CD4-positive, alpha-beta T cell (primary cell): Measurements from ENCODE around the gene SPOPL. TPM values are rescaled to one million over a fixed set of nuclear protein-coding genes. Genes with fewer than 3 reads are reported as not detected.
"Not testable (repeated sequence)": the region's sequence is repeated elsewhere in the genome, so short reads cannot be mapped to it uniquely, and the experiment has no call there.

ENCODE experiments used
- ATAC-seq: fragments of 200-7000 bp; cut with Tn5 transposase; one replicate; pipeline ENCODE4 v1.10.0; 2022; ENCODE audit warnings: mild to moderate bottlenecking; ENCODE audit not compliant: poor library complexity
- CTCF ChIA-PET: fragments of 350-600 bp; sonication (Branson Sonifier 250); formaldehyde crosslinking; loops from one replicate; lab custom pipeline; 2021; ENCODE audit warnings: antibody characterized with exemption, inconsistent platforms; lab: Charles Lee
- POLR2A ChIA-PET: fragments of 350-600 bp; sonication (Branson Sonifier 250); formaldehyde crosslinking; loops from one replicate; lab custom pipeline; 2021; ENCODE audit warnings: antibody characterized with exemption, inconsistent platforms; lab: Charles Lee
- DNase-seq, 14 experiments: peaks; one replicate each; pipeline ENCODE4 v3.0.0-alpha.2; 2013 to 2020; ENCODE audit warnings: mixed read lengths in 2 of 14
- H3K27ac ChIP-seq, 2 donors: one replicate each; pipeline versions ENCODE4 v1.5.1 to v1.7.0; 2013; ENCODE audit warnings: low read length in 2 of 2, low read depth in 1 of 2, mild to moderate bottlenecking in 1 of 2
- H3K27me3 ChIP-seq, 2 experiments: 1 replicate in 1 of 2; 2 replicates in 1 of 2; pipeline versions ENCODE4 v1.6.1 to v1.7.0; 2013; ENCODE audit warnings: low read length in 2 of 2, control low read depth in 1 of 2, mild to moderate bottlenecking in 1 of 2, moderate library complexity in 1 of 2; ENCODE audit not compliant: insufficient read depth in 2 of 2, control insufficient read depth in 1 of 2
- H3K36me3 ChIP-seq: one replicate; pipeline ENCODE4 v1.6.1; 2013; ENCODE audit warnings: low read length, control low read depth; ENCODE audit not compliant: insufficient read depth
- H3K4me1 ChIP-seq: one replicate; pipeline ENCODE4 v1.6.1; 2013; ENCODE audit warnings: low read length, control low read depth; ENCODE audit not compliant: insufficient read depth
- H3K4me3 ChIP-seq: one replicate; pipeline ENCODE4 v1.5.1; 2013; ENCODE audit warnings: mild to moderate bottlenecking, low read length, moderate library complexity
- H3K9me3 ChIP-seq, 2 experiments: 1 replicate in 1 of 2; 2 replicates in 1 of 2; pipeline versions ENCODE4 v1.6.1 to v1.7.0; 2013; ENCODE audit warnings: low read length in 2 of 2, mild to moderate bottlenecking in 2 of 2, control low read depth in 1 of 2, moderate library complexity in 1 of 2; ENCODE audit not compliant: control insufficient read depth in 1 of 2, insufficient read depth in 1 of 2
- H3K27ac Mint-ChIP-seq: one replicate; pipeline ENCODE4 v1.8.0; 2020; ENCODE audit warnings: mixed read lengths
- H3K27me3 Mint-ChIP-seq: one replicate; pipeline ENCODE4 v1.8.0; 2021; ENCODE audit warnings: mixed read lengths
- H3K36me3 Mint-ChIP-seq: one replicate; pipeline ENCODE4 v1.8.0; 2021; ENCODE audit warnings: low read depth, mixed read lengths
- H3K4me1 Mint-ChIP-seq: one replicate; pipeline ENCODE4 v1.8.0; 2021; ENCODE audit warnings: low read depth, mixed read lengths
- H3K4me3 Mint-ChIP-seq: one replicate; pipeline ENCODE4 v1.8.0; 2020; ENCODE audit warnings: mild to moderate bottlenecking, mixed read lengths
- H3K9me3 Mint-ChIP-seq: one replicate; pipeline ENCODE4 v1.8.0; 2020; ENCODE audit warnings: mixed read lengths
- intact Hi-C, 2 experiments: fragments of 100-400 bp; cut with DNase I in 1 of 2; cut with micrococcal nuclease in 1 of 2; formaldehyde crosslinking; loops; one replicate each; pipeline versions ENCODE4 v1.15.1 to v1.9.0; 2023 to 2025; cut with DNase I, micrococcal nuclease
- total RNA-seq, 174 experiments: library from RNA in 2 of 174; stranded (reverse) in 2 of 174; gene quantifications; one replicate each; pipeline ENCODE4 v1.2.3 and lab custom pipeline; 2021 to 2026
- TF ChIP-seq, protein P1 (sequence below): fragments of 200-600 bp; IDR thresholded peaks from one replicate; pipeline ENCODE4 v1.8.0; 2022; ENCODE audit warnings: antibody characterized with exemption, mild to moderate bottlenecking

SPOPL gene
- total RNA-seq, 2 experiments from 2014 or later: 12.0 to 13.2 TPM

DNA sequence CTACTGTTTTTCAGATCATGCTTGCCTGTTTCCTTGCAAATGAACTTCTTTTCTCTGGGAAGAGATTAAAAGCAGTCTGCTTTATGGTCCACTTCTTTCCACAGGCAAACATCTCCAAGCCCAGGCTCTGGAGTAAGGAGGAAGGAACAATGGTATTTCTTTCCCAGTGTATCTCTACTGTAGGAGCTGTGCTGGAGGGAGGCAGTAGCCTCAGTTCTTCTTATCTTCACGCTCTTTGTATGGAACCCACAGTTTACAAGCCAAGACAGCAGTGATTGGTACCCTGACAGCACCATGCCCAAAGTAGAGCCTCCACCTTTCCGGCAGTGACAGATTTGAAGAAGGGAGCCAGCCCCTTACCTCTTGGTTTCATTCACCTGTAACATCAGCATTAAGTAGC is 35.2 kb downstream of the SPOPL start:
- peaks cover 13% of the 10 kb centered on the region for H3K4me1 Mint-ChIP-seq
- intact Hi-C loops: no loop called here
- ATAC-seq (no peak), DNase-seq (no peak)
- H3K9me3 Mint-ChIP-seq: peaks cover 5% of the 10 kb centered on the region
- H3K9me3 ChIP-seq: peaks cover 3 to 6% of the 10 kb centered on the region in 2 experiments
- no peaks in the 10 kb centered on the region for H3K4me1 ChIP-seq
- no peak overlapping the region for H3K27ac ChIP-seq
- H3K36me3 ChIP-seq: peaks cover 11% of the 10 kb centered on the region
- H3K4me3 ChIP-seq: no peak overlapping the region
- no peak overlapping the region for H3K4me3 Mint-ChIP-seq
- H3K36me3 Mint-ChIP-seq: peaks cover 74% of the 10 kb centered on the region
- H3K27ac Mint-ChIP-seq: no peak overlapping the region
- H3K27me3 Mint-ChIP-seq: no peaks in the 10 kb centered on the region
- no peaks in the 10 kb centered on the region for H3K27me3 ChIP-seq
- TF ChIP-seq, protein P1, sequence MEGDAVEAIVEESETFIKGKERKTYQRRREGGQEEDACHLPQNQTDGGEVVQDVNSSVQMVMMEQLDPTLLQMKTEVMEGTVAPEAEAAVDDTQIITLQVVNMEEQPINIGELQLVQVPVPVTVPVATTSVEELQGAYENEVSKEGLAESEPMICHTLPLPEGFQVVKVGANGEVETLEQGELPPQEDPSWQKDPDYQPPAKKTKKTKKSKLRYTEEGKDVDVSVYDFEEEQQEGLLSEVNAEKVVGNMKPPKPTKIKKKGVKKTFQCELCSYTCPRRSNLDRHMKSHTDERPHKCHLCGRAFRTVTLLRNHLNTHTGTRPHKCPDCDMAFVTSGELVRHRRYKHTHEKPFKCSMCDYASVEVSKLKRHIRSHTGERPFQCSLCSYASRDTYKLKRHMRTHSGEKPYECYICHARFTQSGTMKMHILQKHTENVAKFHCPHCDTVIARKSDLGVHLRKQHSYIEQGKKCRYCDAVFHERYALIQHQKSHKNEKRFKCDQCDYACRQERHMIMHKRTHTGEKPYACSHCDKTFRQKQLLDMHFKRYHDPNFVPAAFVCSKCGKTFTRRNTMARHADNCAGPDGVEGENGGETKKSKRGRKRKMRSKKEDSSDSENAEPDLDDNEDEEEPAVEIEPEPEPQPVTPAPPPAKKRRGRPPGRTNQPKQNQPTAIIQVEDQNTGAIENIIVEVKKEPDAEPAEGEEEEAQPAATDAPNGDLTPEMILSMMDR: no peak
- CTCF ChIA-PET: no interaction called here
- POLR2A ChIA-PET: no interaction called here

DNA sequence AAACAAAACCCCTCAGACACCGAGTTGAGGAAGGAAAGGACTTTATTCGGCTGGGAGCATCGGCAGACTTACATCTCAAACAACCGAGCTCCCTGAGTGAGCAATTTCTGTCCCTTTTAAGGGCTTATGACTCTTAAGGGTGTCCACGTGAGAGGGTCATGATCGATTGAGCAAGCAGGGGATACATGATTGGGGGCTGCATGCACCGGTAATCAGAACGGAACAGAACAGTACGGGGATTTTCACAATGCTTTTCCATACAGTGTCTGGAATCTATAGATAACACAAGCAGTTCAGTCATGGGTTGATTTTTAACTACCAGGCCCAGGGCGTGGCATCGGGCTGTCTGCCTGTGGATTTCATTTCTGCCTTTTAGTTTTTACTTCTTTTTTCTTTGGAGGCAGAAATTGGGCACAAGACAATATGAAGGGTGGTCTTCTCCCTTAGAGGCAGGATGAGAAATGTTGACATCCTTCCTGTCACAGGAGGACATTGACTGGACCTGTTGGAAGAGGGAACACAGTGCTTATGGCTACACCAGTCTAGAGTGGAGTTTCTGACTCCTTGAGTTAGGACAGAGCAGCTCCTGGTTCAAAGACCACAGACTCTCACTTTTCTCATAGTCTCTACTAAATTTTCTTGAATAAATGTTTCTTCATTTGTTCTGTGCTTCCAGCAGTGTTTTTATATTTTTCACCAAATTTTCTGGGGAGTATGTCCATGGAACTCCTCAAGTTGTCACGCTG is 35.8 kb downstream of the SPOPL start:
- TF ChIP-seq, protein P1: no peak
- ChIA-PET CTCF (no interaction called here), POLR2A (no interaction called here)
- Mint-ChIP-seq H3K36me3 (peaks cover 77% of the 10 kb centered on the region), H3K9me3 (peaks cover 5% of the 10 kb centered on the region), H3K27me3 (no peaks in the 10 kb centered on the region), H3K4me1 (peaks cover 12% of the 10 kb centered on the region), H3K27ac (no peak overlapping the region), H3K4me3 (no peak overlapping the region)
- H3K36me3 ChIP-seq: peaks cover 11% of the 10 kb centered on the region
- H3K4me3 ChIP-seq: no peak overlapping the region
- intact Hi-C loops: no loop called here
- H3K4me1 ChIP-seq: no peaks in the 10 kb centered on the region
- no peak overlapping the region for H3K27ac ChIP-seq
- no peaks in the 10 kb centered on the region for H3K27me3 ChIP-seq
- ATAC-seq (no peak), DNase-seq (no peak)
- peaks cover 3 to 6% of the 10 kb centered on the region in 2 experiments for H3K9me3 ChIP-seq

DNA sequence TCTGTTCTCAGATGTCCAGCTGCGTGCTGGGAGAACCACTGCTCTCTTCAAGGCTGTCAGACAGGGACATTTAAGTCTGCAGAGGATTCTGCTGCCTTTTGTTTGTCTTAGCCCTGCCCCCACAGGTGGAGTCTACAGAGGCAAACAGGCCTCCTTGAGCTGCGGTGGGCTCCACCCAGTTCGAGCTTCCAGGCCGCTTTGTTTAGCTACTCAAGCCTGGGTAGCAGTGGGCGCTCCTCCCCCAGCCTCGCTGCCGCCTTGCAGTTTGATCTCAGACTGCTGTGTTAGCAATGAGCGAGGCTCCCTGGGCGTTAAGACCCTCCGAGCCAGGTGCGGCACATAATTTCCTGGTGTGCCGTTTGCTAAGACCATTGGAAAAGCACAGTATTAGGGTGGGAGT is 42.6 kb downstream of the SPOPL start:
- H3K27me3 ChIP-seq, H3K27ac Mint-ChIP-seq, H3K4me3 Mint-ChIP-seq, H3K36me3 ChIP-seq, H3K27ac ChIP-seq, DNase-seq, intact Hi-C loops, ATAC-seq, POLR2A ChIA-PET, H3K27me3 Mint-ChIP-seq, CTCF ChIA-PET, H3K4me3 ChIP-seq, H3K9me3 ChIP-seq, H3K4me1 ChIP-seq, H3K9me3 Mint-ChIP-seq: not testable (repeated sequence)
- H3K36me3 Mint-ChIP-seq: peaks cover 54% of the 10 kb centered on the region
- peaks cover 38% of the 10 kb centered on the region for H3K4me1 Mint-ChIP-seq

DNA sequence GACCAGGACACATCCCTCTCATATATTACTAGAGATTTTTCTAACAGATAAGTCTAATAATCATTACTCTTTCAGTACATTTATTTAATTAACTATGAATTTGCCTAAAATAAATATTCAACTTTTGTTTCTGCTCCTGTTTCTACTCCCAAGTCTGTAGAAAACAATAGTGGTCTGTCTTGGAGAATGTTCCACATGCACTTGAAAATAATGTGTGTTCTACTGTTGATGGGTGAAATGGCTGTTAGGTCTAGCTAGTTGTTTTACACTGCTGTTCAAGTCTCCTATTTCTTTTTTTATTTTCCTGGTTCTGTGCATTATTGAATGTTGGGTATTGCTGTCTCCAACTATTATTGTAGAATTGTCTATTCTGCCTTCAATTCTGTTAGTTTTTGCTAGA is 47.2 kb downstream of the SPOPL start:
- H3K27ac Mint-ChIP-seq: no peak overlapping the region
- no peak overlapping the region for H3K4me3 Mint-ChIP-seq
- H3K27me3 ChIP-seq: no peaks in the 10 kb centered on the region
- intact Hi-C loops: no loop called here
- ATAC-seq (no peak), DNase-seq (no peak)
- ChIA-PET CTCF (no interaction called here), POLR2A (no interaction called here)
- H3K4me1 ChIP-seq: no peaks in the 10 kb centered on the region
- H3K27ac ChIP-seq: no peak overlapping the region
- TF ChIP-seq, protein P1: no peak
- H3K4me1 Mint-ChIP-seq: peaks cover 24% of the 10 kb centered on the region
- H3K9me3 ChIP-seq: no peaks in the 10 kb centered on the region
- no peak overlapping the region for H3K4me3 ChIP-seq
- peaks cover 7% of the 10 kb centered on the region for H3K36me3 ChIP-seq
- H3K27me3 Mint-ChIP-seq: no peaks in the 10 kb centered on the region
- peaks cover 44% of the 10 kb centered on the region for H3K36me3 Mint-ChIP-seq
- H3K9me3 Mint-ChIP-seq: no peaks in the 10 kb centered on the region
